Dedifferentiated amniotic fluid mesenchymal stem cell (primary cell): Measurements from ENCODE around the gene FAM107B.
"Not testable (repeated sequence)": the region's sequence is repeated elsewhere in the genome, so short reads cannot be mapped to it uniquely, and the experiment has no call there.

Experiments used
- DNase-seq: peaks from one replicate; pipeline ENCODE4 v3.0.0-alpha.2; 2016; ENCODE audit errors: extremely low spot score

Gene FAM107B

DNA sequence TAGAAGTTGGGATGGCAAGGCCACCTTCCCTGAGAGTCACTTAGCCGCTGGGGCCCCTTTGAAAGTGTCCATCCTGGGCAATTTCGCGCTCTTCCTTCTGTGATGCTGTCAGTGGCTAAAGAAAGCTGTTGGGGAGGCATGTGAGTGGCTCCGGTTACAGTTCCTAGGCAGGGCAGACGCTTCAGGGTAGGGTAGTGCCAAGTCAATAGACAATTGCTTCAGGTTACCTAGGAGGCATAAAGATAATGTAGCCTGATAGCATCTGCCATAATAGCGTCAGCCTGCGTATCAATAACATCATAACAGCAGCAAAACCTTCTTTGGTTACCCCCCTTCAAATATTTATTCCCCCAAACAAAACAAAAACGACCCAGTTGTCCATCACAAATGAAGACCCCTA, at the start of gene FAM107B:
Gene FAM107B (minus strand): TSS at position 101 of the 400 bp plus-strand sequence. CDS start 234 bp downstream, outside the sequence.
- DNase-seq = no peak

DNA sequence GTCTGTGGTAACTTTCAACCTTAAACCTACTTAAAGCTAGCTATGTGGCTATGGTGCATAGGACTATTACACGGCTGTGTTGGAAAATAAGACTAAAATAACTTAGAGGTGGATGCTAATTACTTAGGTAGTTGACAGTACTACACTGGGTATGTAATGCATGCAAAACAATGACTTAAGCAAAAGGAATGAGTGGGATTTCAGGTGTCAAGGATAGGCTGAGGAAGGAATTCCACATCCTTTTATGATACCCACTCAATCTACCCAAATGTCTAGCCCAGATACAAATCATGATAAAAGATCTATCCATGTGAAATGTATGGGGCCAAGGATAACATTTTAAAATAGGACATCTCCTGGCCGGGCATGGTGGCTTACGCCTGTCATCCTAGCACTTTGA, 49.3 kb upstream of the FAM107B start:
- no peak for DNase-seq

DNA sequence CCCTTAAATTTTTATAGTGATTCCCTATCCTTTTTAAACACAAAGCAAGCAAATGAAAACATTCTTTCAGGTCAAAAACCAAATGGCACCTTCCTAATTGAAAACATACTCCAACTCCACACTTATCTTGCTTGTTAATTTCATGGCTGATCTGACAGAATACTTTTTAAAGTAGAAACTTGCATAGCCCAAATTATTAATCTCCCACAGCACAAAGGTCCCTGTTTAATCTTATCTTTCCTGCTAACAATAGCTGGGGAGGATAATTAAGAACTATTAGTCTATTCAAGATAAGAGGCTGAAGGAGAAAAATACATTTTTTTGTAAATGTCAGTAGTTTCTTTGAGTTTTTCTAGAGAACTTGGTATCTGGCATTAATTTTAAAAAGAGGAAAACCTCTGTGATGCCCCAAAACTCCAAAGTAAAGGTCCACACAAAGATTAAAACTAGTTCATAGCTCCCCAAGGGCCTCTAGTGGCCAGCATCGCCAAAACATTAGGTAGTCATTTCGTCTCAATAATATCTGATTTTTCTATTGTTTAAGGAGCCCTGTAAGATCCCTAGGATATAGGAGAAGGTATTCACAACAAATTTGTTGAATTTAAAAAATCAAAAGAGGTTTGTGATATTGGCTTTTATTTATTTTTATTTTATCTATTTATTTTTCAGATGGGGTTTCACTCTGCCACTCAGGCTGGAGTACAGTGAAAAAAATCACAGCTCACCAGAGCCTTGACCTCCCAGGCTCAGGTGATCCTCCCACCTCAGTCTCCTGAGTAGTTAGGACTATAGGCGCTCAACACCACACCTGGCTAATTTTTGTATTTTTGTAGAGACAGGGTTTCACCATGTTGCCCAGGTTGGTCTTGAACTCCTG, 48.4 kb upstream of the FAM107B start:
- DNase-seq = peak; percentile 59

DNA sequence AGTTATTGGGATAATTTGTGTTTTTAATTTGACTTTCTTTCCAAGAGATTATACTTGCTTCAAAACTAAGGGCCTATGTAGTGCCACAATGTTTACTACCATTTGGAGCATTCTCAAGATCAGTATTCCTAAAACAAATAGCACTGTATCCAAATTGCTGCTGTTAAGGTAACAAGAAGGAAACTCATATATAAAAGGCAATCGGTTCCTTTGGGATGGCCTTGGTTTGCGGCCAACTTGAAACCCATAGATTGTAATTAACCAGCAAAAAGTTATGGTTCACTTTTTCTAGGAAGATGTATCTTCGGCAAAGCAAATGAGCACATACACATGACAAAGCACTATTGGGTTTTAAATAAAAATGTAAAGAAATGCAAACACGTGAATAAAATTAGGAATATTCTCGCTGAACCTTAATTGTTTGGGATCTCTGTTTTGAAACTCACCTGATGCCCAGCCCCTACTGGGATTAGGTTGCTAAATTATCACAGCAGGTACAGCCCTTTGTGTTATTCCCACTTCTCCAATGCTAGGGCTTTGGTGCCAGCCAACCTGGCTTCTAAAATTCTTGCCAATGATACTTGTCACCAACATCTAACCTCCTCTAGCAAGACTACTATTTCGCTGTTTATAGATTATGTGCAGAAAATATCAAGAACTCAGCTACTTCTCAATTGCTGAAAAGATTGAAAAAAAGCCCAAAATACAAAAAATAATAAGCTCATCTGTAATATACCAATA, 47.1 kb upstream of the FAM107B start:
- no peak for DNase-seq

GRCh38 chr10:14820775-14821154, 46.1 kb upstream of the FAM107B start:
- DNase-seq = no peak

GRCh38 chr10:14820010-14820774, 45.5 kb upstream of the FAM107B start:
- DNase-seq = peak; percentile 82

GRCh38 chr10:14816717-14817116, 42.0 kb upstream of the FAM107B start:
- not testable (repeated sequence) for DNase-seq

GRCh38 chr10:14815681-14816080, 41.0 kb upstream of the FAM107B start:
- no peak for DNase-seq

DNA sequence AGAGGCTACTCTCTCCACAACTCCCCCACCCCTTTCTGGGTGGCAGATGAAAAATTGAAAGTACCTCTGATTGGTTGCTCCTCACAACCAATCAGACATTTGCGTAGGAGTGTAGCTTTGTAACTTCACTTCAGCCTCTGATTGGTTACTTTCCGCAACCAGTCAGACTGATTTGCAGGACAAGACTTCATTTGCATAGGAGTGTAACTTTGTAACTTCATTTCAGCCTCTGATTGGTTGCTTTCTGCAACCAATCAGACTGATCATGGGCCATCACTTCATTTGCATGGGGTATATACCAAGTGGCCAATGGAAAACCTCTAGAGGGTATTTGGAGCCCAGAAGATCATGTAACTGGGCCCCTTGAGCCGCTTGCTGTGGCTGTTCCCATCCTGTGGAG, 37.6 kb upstream of the FAM107B start:
- DNase-seq = no peak

- DNase-seq = no peak
These were observed 36.6 kb upstream of the FAM107B start for GRCh38 chr10:14810969-14811953.

- no peak for DNase-seq
These were observed 31.6 kb upstream of the FAM107B start for GRCh38 chr10:14806318-14806717.

DNA sequence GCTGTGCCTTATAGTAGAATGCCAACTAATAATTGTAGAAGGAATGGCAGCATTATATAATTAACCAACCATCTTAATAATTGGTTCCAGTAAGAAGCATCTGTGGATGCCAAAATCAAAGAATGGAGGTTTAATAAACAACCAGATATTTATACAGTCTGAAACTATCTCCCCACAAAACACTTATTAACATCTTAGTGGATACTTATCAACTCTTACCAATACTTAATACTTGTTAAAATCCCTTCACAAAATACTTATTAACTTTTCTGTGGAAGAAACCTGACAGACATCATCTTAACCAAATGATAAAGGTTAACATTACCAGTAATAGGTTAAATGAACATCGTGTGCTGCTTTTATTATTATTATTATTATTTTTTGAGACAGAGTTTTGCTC, 29.1 kb upstream of the FAM107B start:
- DNase-seq = no peak

- no peak for DNase-seq
These were observed 27.0 kb upstream of the FAM107B start for GRCh38 chr10:14801723-14802122.

DNA sequence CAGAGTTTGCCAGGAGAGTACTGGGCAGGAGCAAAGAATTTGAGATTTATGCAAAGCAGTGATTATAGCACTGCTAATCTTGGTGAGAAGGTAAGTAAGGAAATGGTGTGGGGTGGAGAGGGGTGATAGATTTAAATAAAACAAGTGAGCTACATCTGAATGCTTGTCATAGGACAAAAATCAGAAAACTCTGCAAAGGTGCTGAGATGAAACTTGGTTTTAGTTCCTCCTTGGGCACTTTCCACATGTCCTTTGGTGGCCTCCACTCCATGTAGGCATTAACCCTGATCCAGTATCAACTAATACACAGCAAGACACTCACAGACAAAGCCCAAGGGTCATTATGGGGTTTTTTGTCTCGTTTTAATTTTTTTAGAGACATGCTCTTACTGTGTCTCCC, 25.7 kb upstream of the FAM107B start:
- no peak for DNase-seq

GRCh38 chr10:14798636-14799035, 23.9 kb upstream of the FAM107B start:
- no peak for DNase-seq

DNA sequence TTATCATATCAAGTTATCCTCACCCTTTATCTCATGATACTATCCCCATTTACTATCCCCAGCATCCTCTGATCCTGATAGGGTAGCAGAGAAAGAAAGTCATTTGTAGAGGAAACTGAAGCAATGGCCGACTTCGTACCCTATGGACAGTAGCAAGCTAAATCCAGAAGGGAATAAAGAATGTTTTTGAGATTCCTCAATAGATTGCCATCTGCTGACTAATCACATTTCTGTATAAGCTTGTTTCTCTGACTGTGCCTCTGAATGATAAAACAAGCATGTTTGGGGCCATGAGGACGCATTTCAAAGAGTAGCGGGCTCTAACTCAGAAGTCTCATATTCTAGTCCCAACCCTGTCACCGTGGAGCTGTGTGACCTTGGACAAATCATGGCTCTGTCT, 13.2 kb upstream of the FAM107B start:
- DNase-seq = no peak

DNA sequence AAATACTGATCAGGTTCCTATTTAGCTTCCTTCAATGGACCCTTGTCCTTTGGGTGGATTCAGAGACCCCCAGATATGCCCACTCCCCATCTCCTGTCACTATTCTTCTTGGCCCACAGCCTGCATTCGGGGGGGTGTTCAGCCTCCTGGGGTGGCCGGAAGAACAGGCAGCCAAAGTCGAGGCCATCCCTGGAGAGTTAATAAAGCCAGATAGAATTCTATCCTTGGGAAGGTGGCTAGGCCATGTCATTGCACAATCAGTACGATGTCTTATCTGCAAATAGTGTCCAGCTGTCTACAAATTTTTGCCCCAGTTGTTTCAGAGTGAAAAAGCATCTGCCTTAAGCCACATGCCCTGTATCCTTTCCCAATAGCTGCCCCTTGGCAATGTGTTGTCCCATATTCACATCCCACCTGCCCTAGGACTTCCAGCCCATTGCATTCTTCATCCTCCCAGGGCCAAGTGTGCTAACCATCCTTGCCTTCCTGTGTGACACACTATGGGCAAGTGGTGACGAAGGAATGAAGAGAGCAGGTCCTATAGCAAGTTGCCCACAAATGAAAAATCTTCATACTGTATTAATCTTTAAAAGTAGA, 9.9 kb upstream of the FAM107B start:
- no peak for DNase-seq

DNA sequence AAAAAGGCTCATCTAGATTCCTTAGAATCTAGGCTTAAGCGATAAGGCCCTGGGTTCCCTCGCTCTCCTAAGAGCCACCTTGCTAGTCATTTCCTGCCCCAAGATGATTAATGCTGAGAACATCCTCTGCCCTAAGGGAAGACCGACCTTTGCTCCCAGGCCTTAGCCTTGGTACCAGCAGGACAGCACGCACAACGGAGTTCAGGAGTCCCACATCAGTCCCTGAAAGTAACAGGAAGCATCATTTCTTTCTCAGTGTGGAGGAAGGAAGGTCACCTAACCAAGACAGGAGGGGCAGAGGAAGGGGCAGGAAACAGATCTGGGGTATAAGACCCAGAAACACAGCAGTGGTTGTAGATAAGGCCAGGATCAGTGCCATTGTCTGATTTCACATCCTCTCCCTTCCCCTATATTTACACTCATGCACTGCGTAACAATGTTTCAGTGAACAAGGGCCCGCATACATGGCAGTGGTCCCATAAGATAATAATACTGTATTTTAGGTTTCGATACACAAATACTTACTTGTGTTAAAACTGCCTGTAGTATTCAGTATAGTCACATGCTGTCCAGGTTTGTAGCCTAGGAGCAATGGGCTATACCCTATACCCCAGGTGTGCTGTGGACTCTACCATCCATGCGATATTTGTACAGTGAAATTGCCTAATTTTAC, 8.1 kb upstream of the FAM107B start:
- no peak for DNase-seq

- no peak for DNase-seq
These were observed 7.1 kb upstream of the FAM107B start for GRCh38 chr10:14781763-14782162.

DNA sequence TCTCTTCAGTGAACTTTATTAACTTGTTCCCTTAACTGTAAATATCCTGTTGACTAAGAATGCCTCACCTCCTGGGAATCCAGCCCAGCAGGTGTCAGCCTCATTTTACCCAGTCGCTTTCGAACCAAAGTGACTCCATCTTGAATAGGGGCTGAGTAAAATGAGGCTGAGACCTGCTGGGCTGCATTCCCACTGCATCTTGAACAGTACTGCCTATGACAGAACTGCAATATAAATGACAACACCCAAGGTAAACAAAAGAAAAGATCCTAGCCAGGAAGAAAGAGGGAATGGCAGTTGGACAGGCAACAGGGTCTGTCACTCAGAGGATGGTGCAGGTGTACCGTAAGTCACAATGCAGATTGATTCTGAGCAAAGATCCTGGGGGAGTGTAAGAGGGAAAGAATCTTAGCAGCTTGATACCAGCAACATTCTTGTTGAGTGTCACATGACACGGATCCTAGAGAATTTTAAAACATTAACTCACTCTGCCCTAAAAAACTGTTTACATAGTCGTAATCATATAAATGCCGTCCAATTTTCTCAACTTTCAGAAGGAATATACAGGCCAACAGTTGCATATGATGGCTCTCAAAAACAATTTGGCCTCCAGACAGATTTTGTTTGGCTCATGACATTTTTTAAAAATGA, 4.4 kb upstream of the FAM107B start:
- peak; percentile 81 for DNase-seq
